NCI-H2107 treated with DMSO at 0.1 percent for 48 hours (cell line): Measurements from ENCODE around the gene CYFIP2.

Experiments used
- DNase-seq: peaks from one replicate; lab custom pipeline; 2025; ENCODE audit not compliant: unreplicated experiment; lab: John Stamatoyannopoulos, UW

CYFIP2 gene

DNA sequence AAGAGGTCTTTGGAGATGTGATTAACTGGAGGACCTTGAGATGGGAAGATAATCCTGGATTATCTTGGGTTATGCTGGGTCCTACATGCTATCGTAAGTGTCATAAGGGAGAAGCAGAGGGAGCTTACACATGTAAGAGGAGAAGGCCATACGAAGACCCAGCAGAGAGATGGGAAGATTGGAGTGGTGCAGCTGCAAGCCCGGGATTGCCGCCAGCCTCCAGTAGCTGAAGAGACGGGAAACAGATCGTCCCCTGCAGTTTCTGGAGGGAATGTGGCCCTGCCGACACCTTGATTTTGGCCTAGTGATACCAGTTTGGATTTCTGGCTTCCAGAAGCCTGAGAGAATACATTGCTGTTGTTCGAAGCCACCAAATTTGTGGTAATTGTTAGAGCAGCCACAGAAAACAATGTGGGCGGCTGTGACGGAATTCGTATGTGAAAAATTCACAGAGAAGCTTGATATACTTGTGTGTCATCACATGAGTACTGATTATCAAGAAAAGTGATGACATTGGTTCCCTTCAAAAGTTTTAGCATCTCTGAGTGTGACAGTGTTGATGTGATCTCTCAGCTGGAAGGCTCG, 86.9 kb downstream of the CYFIP2 start:
- no peak for DNase-seq

DNA sequence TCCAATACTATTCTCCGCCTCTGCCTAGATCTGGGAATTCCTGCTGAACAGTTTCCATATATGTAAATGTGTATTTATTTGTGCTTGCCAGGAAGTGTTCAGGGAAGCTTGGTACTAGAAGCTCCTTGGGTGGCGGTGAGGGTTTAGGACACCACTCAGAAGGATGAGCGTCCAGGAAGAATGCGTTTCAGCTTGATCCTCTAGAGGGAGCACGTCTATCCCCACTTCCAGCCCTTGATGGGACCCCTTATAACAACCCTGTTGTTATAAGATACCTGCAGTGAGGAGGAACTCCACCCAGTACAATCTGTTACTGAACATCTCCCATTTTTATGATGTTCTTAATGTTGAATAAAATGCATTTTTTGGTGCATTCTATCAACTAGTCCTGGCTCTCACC, 88.9 kb downstream of the CYFIP2 start:
- DNase-seq = no peak

DNA sequence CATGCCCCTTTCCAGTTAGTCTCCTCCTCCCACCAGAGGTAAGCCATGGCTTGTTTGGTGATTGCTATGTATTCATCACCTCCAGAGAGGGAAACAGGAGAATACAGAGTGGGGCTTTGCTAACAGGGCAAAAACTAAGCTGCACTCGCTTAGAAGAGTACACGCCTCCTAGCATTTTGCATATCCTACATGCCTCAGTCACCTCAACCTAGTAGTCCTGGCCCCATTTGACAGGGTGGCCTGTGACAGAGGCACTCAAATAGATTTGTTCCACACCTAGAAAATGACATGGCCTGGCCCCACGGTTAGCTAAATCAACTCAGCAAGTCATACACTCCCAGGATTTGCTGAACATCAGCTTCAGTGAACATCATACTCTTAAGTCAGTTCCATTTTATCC, 90.7 kb downstream of the CYFIP2 start:
- no peak for DNase-seq

- DNase-seq = no peak
Observed at GRCh38 chr5:157357823-157358222, 91.9 kb downstream of the CYFIP2 start.

DNA sequence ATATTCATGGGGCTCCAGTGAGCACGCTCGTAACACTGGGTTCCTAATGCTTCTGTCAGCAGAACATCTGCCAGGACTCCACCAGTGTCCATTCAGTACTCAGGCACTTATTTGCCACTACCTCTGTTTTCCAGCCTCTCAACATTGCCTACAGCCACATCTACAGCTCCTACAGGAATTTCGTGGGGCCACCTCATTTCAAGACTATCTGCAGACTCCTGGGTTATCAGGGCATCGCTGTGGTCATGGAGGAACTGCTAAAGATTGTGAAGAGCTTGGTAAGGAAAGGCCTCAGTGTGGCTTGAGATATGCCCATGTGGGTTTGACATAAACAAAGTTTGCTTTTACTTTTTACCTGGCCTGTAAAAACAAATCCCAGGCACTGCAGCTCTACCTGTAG, 92.9 kb downstream of the CYFIP2 start:
- no peak for DNase-seq

DNA sequence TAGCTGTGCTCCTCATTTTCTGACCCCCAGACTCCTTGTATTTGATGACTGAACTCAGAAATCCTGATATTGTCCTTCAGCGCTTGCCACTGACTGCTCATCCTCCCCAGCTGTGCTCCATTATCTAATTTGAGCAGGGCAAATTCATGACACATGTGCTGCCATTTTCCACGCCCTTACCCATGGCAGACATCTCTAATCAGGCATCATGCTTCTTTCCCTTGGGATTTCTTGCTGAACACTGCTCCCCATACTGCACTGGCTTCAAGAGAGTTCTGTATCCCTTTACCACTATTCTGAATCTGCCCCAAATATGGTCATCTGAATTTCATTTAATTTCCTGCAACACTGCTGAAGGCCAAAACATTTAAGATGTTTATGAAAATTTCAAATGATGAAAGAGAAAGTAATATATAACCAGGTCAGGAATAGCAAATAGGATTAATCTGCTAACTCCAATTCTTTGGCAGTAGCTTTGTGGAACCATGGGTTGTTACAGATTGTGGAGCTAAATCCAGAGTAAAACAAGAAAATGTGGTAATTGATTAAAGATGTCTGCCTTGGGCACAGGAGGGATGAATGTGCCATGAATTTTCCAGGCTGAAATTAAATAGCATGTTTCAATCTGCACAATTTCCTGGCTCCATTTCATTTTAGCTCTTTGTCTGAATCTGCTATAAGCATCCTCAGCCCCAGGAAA, 93.6 kb downstream of the CYFIP2 start:
- no peak for DNase-seq

- DNase-seq = no peak
Observed at GRCh38 chr5:157362012-157362411, 96.1 kb downstream of the CYFIP2 start.

DNA sequence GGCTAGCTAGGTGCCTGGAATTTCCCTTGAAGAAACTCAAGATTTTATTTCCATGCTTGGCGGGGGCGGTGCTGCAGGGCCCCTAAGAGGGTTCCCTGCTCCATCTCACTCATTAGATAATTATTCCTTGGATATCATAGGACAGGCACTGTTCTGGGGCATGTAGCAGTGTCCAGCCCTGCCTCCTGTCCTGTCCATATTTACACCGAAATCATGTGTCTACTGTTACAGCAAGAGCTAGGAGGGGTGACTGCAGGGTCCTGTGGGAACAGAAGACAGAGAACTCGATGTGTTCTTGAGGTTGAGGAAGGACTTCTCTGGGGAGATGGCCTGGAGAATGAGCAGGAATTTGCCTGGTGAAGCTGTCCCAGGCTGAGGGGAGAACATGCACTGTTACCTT, 96.6 kb downstream of the CYFIP2 start:
- DNase-seq = no peak

- no peak for DNase-seq
Observed at GRCh38 chr5:157362982-157363381, 97.1 kb downstream of the CYFIP2 start.

DNA sequence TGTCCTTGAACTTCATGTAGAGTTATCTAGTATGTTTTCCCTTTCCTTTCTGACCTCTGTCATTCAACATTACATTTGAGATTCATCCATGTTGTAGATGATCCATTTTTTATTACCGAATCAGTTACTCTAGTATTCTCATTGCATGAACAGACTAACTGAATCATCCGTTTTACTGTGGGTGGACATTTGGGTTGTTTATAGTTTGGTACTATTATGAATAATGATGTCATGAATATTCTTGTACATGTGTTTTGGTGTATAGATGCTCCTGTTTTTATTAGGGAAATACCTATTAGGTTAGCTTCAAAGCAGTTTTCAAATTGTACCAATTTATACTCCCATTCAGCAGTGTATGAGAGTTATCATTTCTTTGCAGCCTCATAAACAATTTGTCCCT, 99.8 kb downstream of the CYFIP2 start:
- DNase-seq = no peak

GRCh38 chr5:157366741-157367674, 101.1 kb downstream of the CYFIP2 start:
- DNase-seq = no peak

DNA sequence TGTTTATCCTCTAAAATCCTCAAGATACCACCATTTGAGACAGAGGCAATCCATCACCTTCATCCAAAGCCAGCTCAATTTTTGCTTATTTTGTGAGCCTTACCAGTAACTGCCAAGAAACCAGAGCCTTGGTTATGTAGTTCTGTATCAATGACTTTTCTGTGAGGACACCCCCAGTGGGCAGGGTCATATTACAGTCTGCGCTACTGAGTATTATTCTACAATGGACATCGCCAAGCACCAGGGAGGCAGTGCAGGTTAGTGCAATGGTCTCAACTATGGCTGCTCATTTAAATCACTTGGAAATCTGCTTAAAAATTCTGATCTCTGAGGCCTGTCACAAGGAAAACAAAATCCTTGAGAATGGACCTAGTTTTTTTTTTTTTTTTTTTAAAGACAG, 103.6 kb downstream of the CYFIP2 start:
- DNase-seq = no peak

GRCh38 chr5:157370967-157371366, 105.0 kb downstream of the CYFIP2 start:
- no peak for DNase-seq

DNA sequence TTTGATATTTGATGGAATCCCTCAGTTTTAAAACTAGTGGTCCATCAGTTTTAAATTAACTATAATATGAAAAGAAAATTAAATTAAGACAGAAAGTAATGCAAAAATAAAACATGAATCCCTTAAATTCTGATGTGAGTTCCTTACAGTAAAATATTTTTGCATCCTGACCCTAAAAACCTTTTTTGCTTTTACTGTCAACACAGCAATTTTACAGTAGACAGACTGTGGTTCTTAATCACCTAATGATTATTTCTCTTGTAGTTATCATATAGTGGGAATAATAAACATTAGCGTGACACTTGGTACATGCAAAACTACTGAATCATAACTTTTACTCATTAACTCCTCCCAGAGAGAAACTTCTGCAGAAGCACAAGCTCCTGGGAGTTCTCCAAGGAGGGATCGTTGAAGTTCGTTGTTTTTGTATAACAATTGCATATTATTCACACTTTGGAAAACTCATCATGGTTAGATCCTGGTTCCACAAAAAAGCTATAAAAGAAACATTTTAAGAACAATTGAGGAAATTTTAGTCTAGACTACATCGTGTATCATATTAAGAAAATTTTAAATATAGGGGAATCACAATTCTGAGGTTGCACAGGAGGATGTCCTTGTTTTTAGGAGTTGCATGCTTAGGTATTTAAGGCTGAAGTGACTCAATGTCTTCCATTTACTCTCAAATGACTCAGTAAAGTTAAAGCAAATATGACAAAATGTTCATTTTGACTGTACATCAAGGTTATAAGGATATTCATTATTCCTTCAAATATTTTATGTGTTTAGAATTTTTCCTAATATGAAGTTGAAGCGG, 105.9 kb downstream of the CYFIP2 start:
- no peak for DNase-seq

DNA sequence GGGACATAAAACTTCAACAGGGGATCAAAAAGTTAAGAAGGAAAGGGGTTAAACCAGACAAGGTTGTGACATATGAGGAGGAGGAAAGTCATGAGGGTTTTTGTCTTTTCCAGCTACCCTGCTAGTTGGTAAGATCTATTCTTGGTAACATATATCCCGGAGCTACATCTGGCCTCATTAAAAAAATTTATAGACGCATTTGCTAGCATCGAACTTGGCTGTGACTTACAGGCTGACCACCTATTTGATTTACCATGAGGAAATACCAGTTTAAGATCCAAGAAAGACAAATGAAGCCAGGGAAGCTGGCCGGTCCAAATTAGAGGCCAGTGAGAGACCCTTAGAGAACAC, 106.5 kb downstream of the CYFIP2 start:
- no peak for DNase-seq

- no peak for DNase-seq
Observed at GRCh38 chr5:157378509-157378908, 112.6 kb downstream of the CYFIP2 start.

GRCh38 chr5:157379983-157380382, 114.1 kb downstream of the CYFIP2 start:
- no peak for DNase-seq

GRCh38 chr5:157381746-157382145, 115.8 kb downstream of the CYFIP2 start:
- DNase-seq = no peak

DNA sequence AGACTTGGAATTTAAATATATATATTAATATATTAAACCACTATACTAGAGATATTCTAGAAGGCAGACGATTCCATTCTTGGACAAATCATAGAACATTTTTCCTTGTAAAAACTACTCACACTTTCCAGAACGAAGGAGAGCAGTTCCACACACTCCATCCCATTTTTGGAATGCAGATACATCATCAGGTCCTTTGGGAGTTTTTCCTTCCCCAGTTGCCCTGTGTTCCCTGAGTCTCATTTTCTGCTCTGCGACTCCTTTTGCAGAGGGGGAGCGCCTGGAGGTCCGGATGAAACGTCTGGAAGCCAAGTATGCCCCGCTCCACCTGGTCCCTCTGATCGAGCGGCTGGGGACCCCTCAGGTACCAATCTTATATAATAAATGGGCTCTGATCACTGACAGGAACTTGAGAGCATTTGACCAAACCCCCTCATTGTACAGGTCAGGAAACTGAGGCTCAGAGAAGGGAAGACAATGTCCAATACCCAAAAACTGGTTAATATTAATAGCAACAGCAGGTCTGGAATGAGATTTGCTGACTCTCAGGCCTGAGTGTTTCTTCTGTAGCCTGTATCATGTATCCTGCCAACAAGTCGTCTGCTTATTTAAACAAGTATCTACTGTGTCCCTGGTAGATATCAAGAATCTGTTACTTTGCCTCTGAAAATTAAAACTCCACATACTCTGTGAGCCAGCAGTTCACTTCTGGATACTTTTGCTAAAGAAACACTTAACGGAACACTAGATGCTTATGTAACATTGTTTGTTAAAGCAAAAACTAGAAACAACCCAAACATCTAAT, 117.3 kb downstream of the CYFIP2 start:
- DNase-seq = no peak

GRCh38 chr5:157384971-157385709, 119.2 kb downstream of the CYFIP2 start:
- no peak for DNase-seq
